Activated CD8-positive, alpha-beta memory T cell treated with anti-CD3 and anti-CD28 coated beads, Interleukin-2, amount 10 ng/mL, durations not matched to agents 7 days and 5 days (primary cell): ENCODE measurements around the gene SEPTIN7. TPM values are rescaled to one million over a fixed set of nuclear protein-coding genes. Genes with fewer than 3 reads are reported as not detected.
"Not testable (repeated sequence)": the region's sequence is repeated elsewhere in the genome, so short reads cannot be mapped to it uniquely, and the experiment has no call there.

Experiments
- ATAC-seq: fragments of 150-1000 bp; cut with Tn5 transposase; one replicate; pipeline ENCODE4 v1.10.0; 2021; ENCODE audit warnings: moderate library complexity
- CTCF ChIA-PET: fragments of 350-600 bp; sonication (Branson Sonifier 250); formaldehyde crosslinking; loops from one replicate; lab custom pipeline; 2021; ENCODE audit warnings: antibody characterized with exemption; lab: Charles Lee
- DNase-seq: peaks from one replicate; pipeline ENCODE4 v3.0.0-alpha.2; 2020
- H3K27ac Mint-ChIP-seq: one replicate; pipeline ENCODE4 v1.8.0; 2021; ENCODE audit warnings: mild to moderate bottlenecking, mixed read lengths
- H3K27me3 Mint-ChIP-seq: one replicate; pipeline ENCODE4 v1.8.0; 2021; ENCODE audit warnings: mixed read lengths
- H3K36me3 Mint-ChIP-seq: one replicate; pipeline ENCODE4 v1.8.0; 2021; ENCODE audit warnings: mild to moderate bottlenecking, mixed read lengths
- H3K4me1 Mint-ChIP-seq: one replicate; pipeline ENCODE4 v1.8.0; 2021; ENCODE audit warnings: mixed read lengths
- H3K4me3 Mint-ChIP-seq: one replicate; pipeline ENCODE4 v1.8.0; 2021; ENCODE audit warnings: mild to moderate bottlenecking, moderate library complexity, mixed read lengths
- H3K9me3 Mint-ChIP-seq: one replicate; pipeline ENCODE4 v1.8.0; 2022; ENCODE audit warnings: low read depth, mixed read lengths
- total RNA-seq, 2 experiments: library from RNA; stranded (reverse); gene quantifications; one replicate each; pipeline ENCODE4 v1.2.3, GENCODE V29; 2021

SEPTIN7 gene
- total RNA-seq: 100 to 1,000 TPM; 192 to 237 TPM

DNA sequence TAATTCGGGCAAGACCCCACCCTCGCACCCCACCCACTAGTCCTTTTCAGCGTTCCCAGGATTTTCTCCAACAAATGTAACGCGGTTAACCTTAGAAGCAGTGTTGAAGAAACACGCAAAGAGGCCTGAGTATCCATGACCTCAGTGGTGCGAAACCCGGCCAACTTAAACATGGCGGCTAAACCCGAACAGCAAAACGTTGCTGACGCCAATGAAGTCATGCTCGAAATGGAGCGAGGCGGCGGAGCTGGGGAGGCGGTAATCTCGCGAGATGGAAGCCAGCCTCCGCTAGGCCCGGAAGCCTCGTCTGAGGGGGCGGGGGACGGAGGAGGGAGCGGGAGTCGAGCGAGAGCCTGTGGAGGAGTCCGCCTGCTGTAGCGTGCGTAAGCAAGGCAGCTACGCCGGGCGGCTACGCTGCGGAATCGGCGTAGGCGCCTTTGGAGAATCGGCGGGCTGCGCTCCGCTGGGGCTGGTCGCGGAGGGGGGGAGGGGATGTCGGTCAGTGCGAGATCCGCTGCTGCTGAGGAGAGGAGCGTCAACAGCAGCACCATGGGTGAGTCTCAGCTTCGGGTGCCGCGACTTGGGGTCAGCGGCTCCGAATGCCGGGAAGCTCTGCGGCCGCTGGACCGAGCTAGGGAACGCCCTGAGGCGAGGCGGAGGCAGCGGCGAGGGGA, at the start of gene SEPTIN7:
TSS of gene SEPTIN7 (plus strand) at position 340 of the 674 bp plus-strand sequence. CDS start at position 493, 153 bp downstream.
- DNase-seq (peak; percentile 100), ATAC-seq (peak; percentile 94)
- Mint-ChIP-seq H3K27ac (peak within 1 kb of the TSS; percentile 98), H3K9me3 (no peaks in the 10 kb centered on the region), H3K4me3 (peak within 1 kb of the TSS; percentile 97), H3K4me1 (peaks cover 37% of the 10 kb centered on the region), H3K27me3 (peaks cover 4% of the 10 kb centered on the region), H3K36me3 (peaks cover 17% of the 10 kb centered on the region)
- CTCF ChIA-PET: interaction anchor here (1.0 to 6.2 kb wide), 11 partner anchors 9 to 487 kb away, joined by 3 to 67 read pairs (median 4); no protein-coding TSS in a partner anchor

DNA sequence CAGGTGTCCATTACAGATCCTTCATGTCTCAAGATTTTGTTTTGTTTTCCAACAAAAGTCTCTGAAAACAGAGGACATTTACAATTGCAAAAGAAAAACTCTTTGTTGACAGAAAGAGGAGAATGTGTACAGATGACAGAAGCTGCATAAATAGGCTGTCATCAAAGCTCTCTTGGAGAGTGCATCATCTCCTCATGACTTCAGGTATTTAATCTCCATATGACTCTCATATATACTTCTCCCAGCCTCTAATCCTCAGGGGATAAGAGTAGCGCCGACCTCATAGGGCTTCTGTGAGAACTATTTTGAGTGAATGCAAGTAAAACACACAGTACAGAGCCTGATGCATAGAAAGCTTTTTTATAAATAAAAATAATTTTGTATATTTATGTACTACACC, 48.1 kb upstream of the SEPTIN7 start:
- no peaks in the 10 kb centered on the region for H3K9me3 Mint-ChIP-seq
- no peaks in the 10 kb centered on the region for H3K36me3 Mint-ChIP-seq
- H3K27ac Mint-ChIP-seq: no peak overlapping the region
- H3K4me3 Mint-ChIP-seq: no peak overlapping the region
- CTCF ChIA-PET: no interaction called here
- ATAC-seq: no peak
- H3K4me1 Mint-ChIP-seq: no peaks in the 10 kb centered on the region
- DNase-seq: no peak
- no peaks in the 10 kb centered on the region for H3K27me3 Mint-ChIP-seq

DNA sequence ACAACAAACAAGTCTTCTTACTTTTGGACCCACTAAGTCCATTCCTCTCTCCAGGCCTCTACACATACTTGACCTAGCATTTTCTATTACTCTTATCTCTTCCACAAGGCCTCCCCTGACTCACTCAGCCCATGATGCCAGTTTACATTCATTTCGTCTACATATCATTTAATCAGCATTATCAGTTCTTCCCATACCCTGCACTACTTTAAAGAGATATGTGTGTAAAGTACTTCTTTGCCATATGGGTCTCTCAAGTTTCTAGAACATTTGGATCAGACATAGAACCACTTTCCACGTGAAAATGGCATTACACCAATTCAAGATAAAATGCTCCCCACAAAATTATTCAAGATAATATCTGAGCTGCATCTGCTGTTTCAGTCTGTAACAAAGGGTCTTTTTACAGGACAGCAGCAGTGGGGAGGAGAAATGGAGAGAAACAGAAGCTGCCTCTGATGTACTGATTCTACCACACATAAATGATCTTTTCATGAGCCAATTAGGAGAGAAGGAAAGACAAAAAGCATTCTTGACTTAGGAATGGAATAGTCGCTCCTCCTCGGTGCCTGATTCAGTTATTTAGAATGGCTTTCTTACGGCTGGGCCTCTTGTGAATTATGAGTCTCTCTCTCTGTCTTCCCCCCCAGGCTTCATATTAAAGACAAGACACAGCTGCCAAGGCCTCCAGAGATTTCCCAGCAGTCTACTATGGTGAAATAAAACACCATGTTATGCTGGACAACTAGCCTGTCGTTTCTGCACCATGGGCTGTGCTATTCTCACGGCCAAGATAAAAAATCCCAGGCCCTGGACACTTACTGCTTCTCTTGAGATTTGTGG, 46.9 kb upstream of the SEPTIN7 start:
- Mint-ChIP-seq H3K9me3 (no peaks in the 10 kb centered on the region), H3K4me3 (no peak overlapping the region), H3K36me3 (no peaks in the 10 kb centered on the region), H3K27me3 (no peaks in the 10 kb centered on the region), H3K27ac (no peak overlapping the region), H3K4me1 (peaks cover 3% of the 10 kb centered on the region)
- ATAC-seq (no peak), DNase-seq (no peak)
- CTCF ChIA-PET: interaction anchor here (0.9 kb wide), 1 partner anchor 163 kb away, joined by 3 read pairs; no protein-coding TSS in a partner anchor

DNA sequence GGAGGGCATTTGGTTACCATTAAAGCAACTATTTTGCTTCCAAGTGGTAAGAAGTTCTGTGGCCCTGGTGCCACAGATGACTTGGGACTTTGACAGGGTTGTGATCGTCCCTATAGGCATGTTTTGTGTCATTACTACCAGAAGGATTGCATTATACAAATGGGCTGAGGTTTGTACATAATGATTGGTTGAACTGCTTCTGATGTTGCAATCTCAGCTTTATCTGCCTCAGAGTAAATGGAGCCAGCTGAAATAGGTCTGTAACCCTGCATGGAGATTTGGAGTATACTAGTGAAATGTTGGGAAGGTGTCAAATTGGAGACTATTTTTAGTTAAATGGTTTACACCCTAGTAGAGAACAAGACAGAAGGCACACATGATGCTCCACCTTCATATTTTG, 46.1 kb upstream of the SEPTIN7 start:
- Mint-ChIP-seq H3K27me3 (no peaks in the 10 kb centered on the region), H3K4me1 (peaks cover 3% of the 10 kb centered on the region)

DNA sequence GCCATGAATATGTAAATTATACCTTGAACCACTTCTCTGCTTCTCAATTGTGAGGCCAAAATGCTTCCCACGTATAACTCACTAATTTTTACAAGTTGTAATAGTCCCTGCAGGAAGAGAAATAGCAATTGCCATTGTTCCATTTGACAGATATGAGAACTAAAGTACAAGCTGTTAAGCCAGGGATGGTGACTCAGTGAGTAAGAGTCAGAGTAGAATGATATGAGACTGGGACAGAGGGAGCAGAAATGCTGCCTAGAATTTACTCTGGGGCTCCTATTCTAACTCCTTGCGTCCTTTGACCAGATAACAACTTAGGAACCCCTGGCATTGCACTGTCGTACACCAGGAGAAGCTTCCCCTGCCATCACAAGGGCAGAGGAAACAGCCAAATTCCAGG, 45.1 kb upstream of the SEPTIN7 start:
- no peak for DNase-seq
- H3K36me3 Mint-ChIP-seq: no peaks in the 10 kb centered on the region
- no peak overlapping the region for H3K4me3 Mint-ChIP-seq
- no peak overlapping the region for H3K27ac Mint-ChIP-seq
- ATAC-seq: no peak
- CTCF ChIA-PET: no interaction called here
- no peaks in the 10 kb centered on the region for H3K27me3 Mint-ChIP-seq
- H3K9me3 Mint-ChIP-seq: no peaks in the 10 kb centered on the region
- peaks cover 3% of the 10 kb centered on the region for H3K4me1 Mint-ChIP-seq

More for the DNA sequence above, 46.1 kb upstream of the SEPTIN7 start:
- Mint-ChIP-seq H3K4me3 (no peak overlapping the region), H3K27ac (no peak overlapping the region), H3K36me3 (no peaks in the 10 kb centered on the region), H3K9me3 (no peaks in the 10 kb centered on the region)
- ATAC-seq (no peak), DNase-seq (no peak)
- CTCF ChIA-PET: interaction anchor here (0.9 kb wide), 1 partner anchor 162 kb away, joined by 3 read pairs; no protein-coding TSS in a partner anchor

DNA sequence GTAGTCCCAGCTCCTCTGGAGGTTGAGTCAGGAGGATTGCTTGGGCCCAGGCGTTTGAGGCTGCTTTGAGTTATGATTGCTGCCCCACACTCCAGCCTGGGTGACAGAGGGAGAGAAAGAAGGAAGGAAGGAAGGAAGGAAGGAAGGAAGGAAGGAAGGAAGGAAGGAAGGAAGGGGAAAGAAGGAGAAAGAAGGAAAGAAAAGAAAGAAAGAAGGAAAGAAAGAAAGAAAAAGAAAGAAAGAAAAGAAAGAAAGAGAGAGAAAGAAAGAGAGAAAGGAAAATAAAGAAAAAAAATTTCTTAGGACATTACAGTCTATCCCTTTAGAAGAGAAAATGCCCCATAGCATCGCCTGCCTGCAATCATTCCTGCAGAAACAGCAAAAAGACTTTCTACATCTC, 44.4 kb upstream of the SEPTIN7 start:
- CTCF ChIA-PET: not testable (repeated sequence)

DNA sequence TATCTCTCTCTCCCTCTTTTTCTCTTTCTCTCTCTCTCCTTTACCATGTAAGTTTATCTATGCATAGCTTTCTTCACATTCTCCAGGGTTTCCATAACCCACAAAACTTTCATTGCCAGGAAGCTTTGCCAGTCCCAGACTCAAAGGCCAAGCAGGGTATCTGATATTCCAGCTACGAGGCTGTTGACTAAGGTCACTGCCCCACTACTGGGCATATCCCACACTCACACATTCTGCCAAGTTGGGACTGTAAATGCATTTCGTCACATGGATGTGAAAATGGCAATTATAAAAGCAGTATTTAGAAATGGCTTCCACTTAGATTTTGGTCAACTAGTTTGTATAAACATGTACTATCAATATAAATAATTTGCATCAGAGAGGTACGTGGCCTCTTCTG, 43.3 kb upstream of the SEPTIN7 start:
- Mint-ChIP-seq H3K4me1 (peaks cover 3% of the 10 kb centered on the region), H3K27ac (no peak overlapping the region)
- CTCF ChIA-PET: interaction anchor here (0.7 kb wide), 1 partner anchor 48 kb away, joined by 3 read pairs; no protein-coding TSS in a partner anchor

More for the DNA sequence above, 44.4 kb upstream of the SEPTIN7 start:
- not testable (repeated sequence) for H3K4me3 Mint-ChIP-seq, H3K36me3 Mint-ChIP-seq, H3K4me1 Mint-ChIP-seq, H3K27ac Mint-ChIP-seq, H3K9me3 Mint-ChIP-seq, DNase-seq, ATAC-seq, H3K27me3 Mint-ChIP-seq

DNA sequence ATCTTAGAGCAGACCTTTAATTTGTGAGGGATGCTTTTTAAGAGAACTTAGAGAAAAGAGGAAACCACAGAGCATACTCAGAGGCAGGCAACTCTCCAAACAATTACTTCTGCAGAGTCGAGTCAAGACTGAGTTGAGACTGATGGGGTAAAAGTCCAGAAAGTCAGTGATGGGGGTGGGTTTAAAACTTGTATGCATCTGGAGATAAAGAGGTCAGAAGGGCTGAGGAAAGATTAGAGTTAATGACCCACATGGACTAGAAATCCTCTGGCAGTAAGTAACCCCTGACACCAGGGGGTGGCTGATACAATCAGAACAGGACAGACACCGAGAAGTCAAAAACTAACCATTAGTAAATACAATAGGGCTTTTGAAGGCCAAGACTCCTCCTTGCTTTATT, 42.4 kb upstream of the SEPTIN7 start:
- CTCF ChIA-PET: no interaction called here
- Mint-ChIP-seq H3K4me1 (peaks cover 3% of the 10 kb centered on the region), H3K27me3 (peaks cover 3% of the 10 kb centered on the region), H3K36me3 (no peaks in the 10 kb centered on the region), H3K4me3 (no peak overlapping the region), H3K27ac (no peak overlapping the region), H3K9me3 (no peaks in the 10 kb centered on the region)
- DNase-seq (no peak), ATAC-seq (no peak)

More for the DNA sequence above, 43.3 kb upstream of the SEPTIN7 start:
- DNase-seq: no peak
- Mint-ChIP-seq H3K27me3 (peaks cover 3% of the 10 kb centered on the region), H3K9me3 (no peaks in the 10 kb centered on the region), H3K36me3 (no peaks in the 10 kb centered on the region), H3K4me3 (no peak overlapping the region)
- ATAC-seq: no peak

DNA sequence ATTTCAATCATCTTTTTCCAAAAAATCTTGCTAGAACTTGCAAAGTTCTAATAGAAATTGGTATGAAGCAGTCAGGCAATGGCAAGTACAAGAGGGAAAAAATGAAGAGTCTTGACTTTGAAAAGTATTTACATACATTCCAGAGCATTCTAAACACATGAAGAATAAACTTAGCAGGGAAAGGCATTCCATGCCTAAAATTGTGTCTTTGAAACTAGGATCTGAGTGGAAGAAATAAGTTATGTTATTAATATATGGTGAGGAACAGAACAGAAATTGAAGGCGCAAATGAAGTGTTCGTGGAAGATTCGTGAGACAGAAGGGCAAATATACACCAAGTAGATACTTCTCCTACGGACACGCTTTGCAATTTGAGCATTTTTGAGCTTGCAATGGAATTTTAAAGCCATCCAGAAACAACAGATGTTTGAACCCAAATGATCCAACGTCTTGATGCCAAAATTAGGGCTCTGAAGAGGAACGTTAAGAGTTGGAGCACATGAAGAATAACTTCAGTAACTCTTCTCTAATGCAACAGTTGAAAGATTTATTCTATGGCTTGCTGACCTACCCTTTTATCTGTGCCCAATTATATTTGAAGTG, 40.6 kb upstream of the SEPTIN7 start:
- Mint-ChIP-seq H3K4me1 (peaks cover 3% of the 10 kb centered on the region), H3K27me3 (peaks cover 9% of the 10 kb centered on the region), H3K4me3 (no peak overlapping the region), H3K36me3 (no peaks in the 10 kb centered on the region), H3K27ac (no peak overlapping the region), H3K9me3 (no peaks in the 10 kb centered on the region)
- CTCF ChIA-PET: no interaction called here
- DNase-seq (no peak), ATAC-seq (no peak)

DNA sequence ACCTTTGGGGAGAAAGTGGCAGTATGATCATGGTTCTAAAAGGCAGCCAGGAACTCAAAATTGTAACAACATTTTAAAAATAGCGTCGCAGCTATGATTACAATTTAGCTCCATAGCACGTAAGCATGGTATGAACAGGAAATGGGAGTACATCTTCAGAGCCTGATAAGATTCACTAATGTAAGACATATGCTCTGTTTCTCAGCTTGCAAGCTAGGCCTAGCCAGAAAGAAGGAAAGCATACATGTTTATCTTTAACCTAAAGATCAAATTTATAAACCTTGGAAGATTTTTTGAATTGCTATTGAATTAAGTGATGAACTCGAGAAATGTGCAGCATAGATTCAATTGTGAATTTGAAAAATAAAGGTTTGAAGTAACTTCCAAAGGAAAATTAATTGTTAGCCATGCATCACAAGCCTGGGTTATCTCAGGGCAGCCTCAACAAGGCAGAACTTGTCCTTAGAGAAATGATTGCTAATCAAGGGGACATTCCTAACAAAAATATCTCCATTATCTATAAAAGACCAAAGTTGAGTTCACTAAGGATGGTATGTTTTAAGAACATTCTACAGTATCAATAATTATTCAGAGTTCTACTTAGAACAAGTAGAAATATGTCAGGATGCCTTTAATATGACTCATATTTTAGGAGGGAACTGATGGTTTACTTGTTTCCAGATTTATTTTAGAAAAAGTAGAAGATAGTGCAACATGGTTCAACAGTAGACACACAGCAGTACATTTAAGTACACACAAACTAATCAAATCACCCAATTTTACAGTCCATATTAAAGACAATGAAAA, 38.8 kb upstream of the SEPTIN7 start:
- CTCF ChIA-PET: no interaction called here
- no peak for ATAC-seq
- Mint-ChIP-seq H3K27me3 (peaks cover 10% of the 10 kb centered on the region), H3K4me3 (no peak overlapping the region), H3K9me3 (no peaks in the 10 kb centered on the region), H3K36me3 (peaks cover 1% of the 10 kb centered on the region), H3K27ac (no peak overlapping the region), H3K4me1 (peaks cover 3% of the 10 kb centered on the region)
- no peak for DNase-seq

DNA sequence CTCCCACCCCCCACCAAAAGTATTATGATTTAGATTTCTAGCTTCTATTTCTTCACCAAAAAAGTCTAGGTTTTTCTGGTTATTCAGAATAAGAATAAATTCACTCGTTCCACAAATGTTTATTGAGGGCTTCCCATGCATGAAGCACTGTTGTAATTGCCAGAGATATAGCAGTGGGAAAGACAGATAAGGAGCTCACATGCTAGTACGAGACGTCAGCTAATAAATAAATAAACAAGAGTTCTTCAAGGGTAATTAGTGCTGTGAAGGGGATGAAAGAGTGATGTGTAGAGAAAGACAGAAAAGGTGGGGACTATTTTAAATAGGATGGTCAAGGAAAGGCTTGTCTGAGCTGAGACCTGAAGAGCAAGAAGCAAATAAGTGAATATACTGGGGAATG, 38.1 kb upstream of the SEPTIN7 start:
- CTCF ChIA-PET: no interaction called here
- Mint-ChIP-seq H3K4me1 (peaks cover 3% of the 10 kb centered on the region), H3K27me3 (peaks cover 10% of the 10 kb centered on the region), H3K9me3 (no peaks in the 10 kb centered on the region), H3K4me3 (no peak overlapping the region), H3K27ac (no peak overlapping the region), H3K36me3 (peaks cover 1% of the 10 kb centered on the region)
- ATAC-seq (no peak), DNase-seq (no peak)

DNA sequence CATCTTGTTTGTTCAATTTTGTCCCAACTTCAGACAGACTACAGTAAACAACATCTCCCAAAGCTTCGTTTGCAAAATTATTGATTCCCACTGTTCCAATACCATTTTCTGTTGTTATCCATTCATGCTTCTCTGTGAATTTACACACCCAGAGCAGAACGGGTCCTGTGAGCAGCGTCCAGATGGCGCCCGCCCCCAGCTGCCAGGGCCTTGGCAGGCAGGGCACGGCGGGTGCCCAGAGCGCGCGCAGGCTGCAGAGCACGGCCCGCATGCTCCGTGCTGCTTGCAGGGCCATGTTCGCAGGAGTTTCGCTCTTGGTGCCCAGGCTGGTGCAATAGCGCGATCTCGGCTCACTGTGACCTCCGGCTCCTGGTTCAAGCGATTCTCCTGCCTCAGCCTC, 32.5 kb upstream of the SEPTIN7 start:
- Mint-ChIP-seq H3K27ac (no peak overlapping the region), H3K36me3 (peaks cover 1% of the 10 kb centered on the region), H3K4me1 (no peaks in the 10 kb centered on the region), H3K27me3 (peaks cover 7% of the 10 kb centered on the region), H3K4me3 (no peak overlapping the region), H3K9me3 (no peaks in the 10 kb centered on the region)
- no peak for ATAC-seq
- DNase-seq: no peak
- CTCF ChIA-PET: no interaction called here

DNA sequence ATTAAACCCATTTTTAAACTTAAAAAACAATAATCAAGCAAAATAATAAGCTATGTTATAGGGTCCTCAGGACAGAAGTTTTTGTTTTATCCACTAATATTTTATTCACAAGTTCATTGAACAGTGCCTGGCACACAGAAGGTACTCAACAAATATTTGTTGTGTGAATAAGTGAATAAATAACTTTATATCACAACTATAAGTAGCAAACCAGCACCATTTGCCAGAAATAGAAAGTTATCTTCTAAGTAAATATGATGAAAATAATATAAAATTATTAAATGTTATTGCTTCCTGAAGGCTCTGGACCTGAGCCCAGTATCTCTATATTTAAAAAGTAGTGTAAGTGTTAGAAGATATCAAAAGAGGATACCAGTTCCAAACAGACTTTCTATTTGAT, 29.1 kb upstream of the SEPTIN7 start:
- H3K4me1 Mint-ChIP-seq: no peaks in the 10 kb centered on the region
- no peaks in the 10 kb centered on the region for H3K9me3 Mint-ChIP-seq
- no peak overlapping the region for H3K4me3 Mint-ChIP-seq
- no peaks in the 10 kb centered on the region for H3K27me3 Mint-ChIP-seq
- CTCF ChIA-PET: no interaction called here
- no peak overlapping the region for H3K27ac Mint-ChIP-seq
- DNase-seq: no peak
- no peak for ATAC-seq
- H3K36me3 Mint-ChIP-seq: no peaks in the 10 kb centered on the region
